Pancreas (tissue), 10 donors: Measurements from ENCODE around the gene NR2F1-AS1. TPM values are rescaled to one million over a fixed set of nuclear protein-coding genes. Genes with fewer than 3 reads are reported as not detected.

Experiments used
- ATAC-seq, 4 donors: fragments of 200-7000 bp; cut with Tn5 transposase; one replicate each; pipeline versions ENCODE4 v1.8.0 to v1.9.1; 2020; ENCODE audit warnings: mild to moderate bottlenecking in 4 of 4, moderate library complexity in 4 of 4
- DNase-seq, 6 donors: peaks; one replicate each; pipeline ENCODE4 v3.0.0-alpha.2; 2020
- FAIRE-seq: peaks from 2 replicates; lab custom pipeline; 2012; peaks lifted over from hg19 to GRCh38; lab: Jason Lieb, UNC
- H3K27ac ChIP-seq, 4 donors: fragments of 200-600 bp; sonication (generic); 1 replicate in 3 of 4; 2 replicates in 1 of 4; pipeline versions ENCODE4 v1.5.0 to v1.8.0; 2020
- H3K27me3 ChIP-seq, 4 donors: fragments of 200-600 bp; one replicate each; pipeline ENCODE4 v1.8.0; 2021
- H3K36me3 ChIP-seq, 3 donors: fragments of 200-600 bp; sonication (generic) in 1 of 3; one replicate each; pipeline versions ENCODE4 v1.5.0 to v1.8.0; 2020 to 2021
- H3K4me1 ChIP-seq, 3 donors: fragments of 200-600 bp; one replicate each; pipeline ENCODE4 v1.8.0; 2021
- H3K4me3 ChIP-seq, 4 donors: fragments of 200-600 bp; sonication (generic) in 2 of 4; one replicate each; pipeline versions ENCODE4 v1.5.0 to v1.8.0; 2020 to 2021
- H3K9me3 ChIP-seq, 4 donors: fragments of 200-600 bp; one replicate each; pipeline ENCODE4 v1.8.0; 2021
- CTCF ChIP-seq, 4 donors: fragments of 200-600 bp; sonication (generic) in 3 of 4; IDR thresholded peaks; one replicate each; pipeline versions ENCODE4 v1.5.0 to v1.8.0; 2021; ENCODE audit warnings: antibody characterized with exemption in 4 of 4
- WGBS, 2 donors: extraction: QIAGEN DNeasy Blood & Tissue Kit; methylation state at CpG; one replicate each; pipeline ENCODE4 v1.1.7; 2013; 5-methylcytosine and 5-hydroxymethylcytosine counted together
- intact Hi-C, 3 donors: fragments of 100-400 bp; cut with DNase I; formaldehyde crosslinking; loops; one replicate each; pipeline versions ENCODE4 v1.11.1 to v1.14.2; 2022
- polyA plus RNA-seq, 2 donors: library from polyadenylated mRNA; stranded (reverse); fragments of 200-250 nt; gene quantifications; one replicate each; pipeline ENCODE4 v1.2.3, GENCODE V29; 2013
- total RNA-seq, 6 donors: library from RNA; stranded (reverse); fragmentation: NEBNext Ultra II Directional in 4 of 6; extraction: Animal tissue kit (Norgen Biotek cat#: 25700) in 4 of 6; gene quantifications; one replicate each; pipeline versions ENCODE4 v1.2.1 to v1.2.4, GENCODE V29; 2021 to 2023
- donor health status: healthy with polysubstance abuse.
- donor health status: DM: no; HTN: no; CAD: no; lungs with moderate emphysema.
- donor health status: DM: no; HTN: no; CAD: no.
- donor health status: control.
- donor health status: control.
- donor health status: Bipolar disorder and iron deficiency.
- donor health status: DM: yes; HTN: yes; CAD: no.
- donor health status: DM: no; HTN: no; CAD: no.
- donor health status: DM: no; HTN: no; CAD: no.
- donor health status: DM: yes; HTN: yes; CAD: no.

Gene NR2F1-AS1
- total and polyA plus RNA-seq, 8 donors = 0.65 to 4.4 (median 2.1) TPM

- H3K9me3 ChIP-seq = no peaks in the 10 kb centered on the region
- WGBS, 2 donors = 1% methylated on average over 83 to 110 of the region's 110 CpGs
- peaks cover 0 to 5% (median 0%) of the 10 kb centered on the region in 3 donors for H3K4me1 ChIP-seq
- peaks cover 0 to 14% (median 0%) of the 10 kb centered on the region in 4 donors for H3K27me3 ChIP-seq
- FAIRE-seq (no peak), ATAC-seq (peak in 2 of 4 donors; percentile 4 to 35), DNase-seq (peak; percentile 32 to 79 (median 54))
- H3K27ac ChIP-seq = peak overlapping the region in 2 of 4 donors; percentile 33 to 54
- intact Hi-C loops = no loop called here
- H3K36me3 ChIP-seq = no peaks in the 10 kb centered on the region
- H3K4me3 ChIP-seq = peak overlapping the region; percentile 20 to 51 (median 49)
- no peak for TF ChIP-seq CTCF (IDR thresholded peaks at IDR 0.05)
Measured at GRCh38 chr5:93583768-93584595, 3.0 kb upstream of the NR2F1-AS1 start.

- Histone ChIP-seq H3K9me3 (no peaks in the 10 kb centered on the region), H3K4me3 (peak overlapping the region in 3 of 4 donors; percentile 48 to 51 (median 50)), H3K27ac (peak overlapping the region in 1 of 4 donors; percentile 33), H3K36me3 (no peaks in the 10 kb centered on the region), H3K27me3 (peaks cover 0 to 14% (median 0%) of the 10 kb centered on the region in 4 donors), H3K4me1 (peaks cover 0 to 5% (median 0%) of the 10 kb centered on the region in 3 donors)
- intact Hi-C loops = no loop called here
- FAIRE-seq = no peak
- TF ChIP-seq CTCF (IDR thresholded peaks at IDR 0.05) = no peak
- 3 to 7% methylated on average over 4 of the region's 4 CpGs for WGBS, 2 donors
- no peak for DNase-seq
- no peak for ATAC-seq
Measured at GRCh38 chr5:93583439-93583767, 2.4 kb upstream of the NR2F1-AS1 start.

- FAIRE-seq = no peak
- Histone ChIP-seq H3K4me3 (peak within 1 kb of the TSS; percentile 20 to 51 (median 49)), H3K27ac (peak within 1 kb of the TSS in 2 of 4 donors; percentile 33 to 54), H3K36me3 (no peaks in the 10 kb centered on the region), H3K9me3 (no peaks in the 10 kb centered on the region), H3K4me1 (peaks cover 0 to 5% (median 0%) of the 10 kb centered on the region in 3 donors), H3K27me3 (peaks cover 0 to 11% (median 0%) of the 10 kb centered on the region in 4 donors)
- peak in 4 of 6 donors; percentile 50 to 75 (median 70) for DNase-seq
- ATAC-seq = peak; percentile 30 to 59 (median 40)
- intact Hi-C loops = no loop called here
- WGBS, 2 donors = 2 to 5% methylated on average over 20 to 21 of the region's 21 CpGs
- no peak for TF ChIP-seq CTCF (IDR thresholded peaks at IDR 0.05)
Measured at GRCh38 chr5:93582677-93583438, 1.8 kb upstream of the NR2F1-AS1 start, which contains the start of gene NR2F1. NR2F1 (plus strand) TSS chr5:93583222; CDS start chr5:93585024, 1,802 bp downstream.

- intact Hi-C loops = no loop called here
Measured at GRCh38 chr5:93582167-93582462, 1.1 kb upstream of the NR2F1-AS1 start.

More at GRCh38 chr5:93582167-93582462, 1.1 kb upstream of the NR2F1-AS1 start:
- Histone ChIP-seq H3K36me3 (no peaks in the 10 kb centered on the region), H3K4me3 (peak overlapping the region in 1 of 4 donors; percentile 51), H3K27me3 (peaks cover 0 to 8% (median 0%) of the 10 kb centered on the region in 4 donors), H3K4me1 (peaks cover 0 to 5% (median 0%) of the 10 kb centered on the region in 3 donors), H3K9me3 (no peaks in the 10 kb centered on the region), H3K27ac (no peak overlapping the region)
- TF ChIP-seq CTCF (IDR thresholded peaks at IDR 0.05) = no peak
- no peak for ATAC-seq
- DNase-seq = no peak
- no peak for FAIRE-seq
- 2 to 6% methylated on average over 2 of the region's 2 CpGs for WGBS, 2 donors
